ENCODE data around the gene NDST4.

- no peak for TF ChIP-seq POLR2A (IDR thresholded peaks at IDR 0.05)
- TF ChIP-seq, protein P1, sequence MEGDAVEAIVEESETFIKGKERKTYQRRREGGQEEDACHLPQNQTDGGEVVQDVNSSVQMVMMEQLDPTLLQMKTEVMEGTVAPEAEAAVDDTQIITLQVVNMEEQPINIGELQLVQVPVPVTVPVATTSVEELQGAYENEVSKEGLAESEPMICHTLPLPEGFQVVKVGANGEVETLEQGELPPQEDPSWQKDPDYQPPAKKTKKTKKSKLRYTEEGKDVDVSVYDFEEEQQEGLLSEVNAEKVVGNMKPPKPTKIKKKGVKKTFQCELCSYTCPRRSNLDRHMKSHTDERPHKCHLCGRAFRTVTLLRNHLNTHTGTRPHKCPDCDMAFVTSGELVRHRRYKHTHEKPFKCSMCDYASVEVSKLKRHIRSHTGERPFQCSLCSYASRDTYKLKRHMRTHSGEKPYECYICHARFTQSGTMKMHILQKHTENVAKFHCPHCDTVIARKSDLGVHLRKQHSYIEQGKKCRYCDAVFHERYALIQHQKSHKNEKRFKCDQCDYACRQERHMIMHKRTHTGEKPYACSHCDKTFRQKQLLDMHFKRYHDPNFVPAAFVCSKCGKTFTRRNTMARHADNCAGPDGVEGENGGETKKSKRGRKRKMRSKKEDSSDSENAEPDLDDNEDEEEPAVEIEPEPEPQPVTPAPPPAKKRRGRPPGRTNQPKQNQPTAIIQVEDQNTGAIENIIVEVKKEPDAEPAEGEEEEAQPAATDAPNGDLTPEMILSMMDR (IDR thresholded peaks at IDR 0.05), result no peak
Measured at GRCh38 chr4:114813961-114814360, 299.5 kb downstream of the NDST4 start.
